NCI-H1694 (cell line): Measurements from ENCODE around the gene GPR161.
A peak's percentile ranks its signal among the peaks of the same experiment; 100 is the strongest.
"Not testable (repeated sequence)": the region's sequence is repeated elsewhere in the genome, so short reads cannot be mapped to it uniquely, and the experiment has no call there.

ENCODE experiments used
- DNase-seq: peaks from one replicate; lab custom pipeline; 2025; lab: John Stamatoyannopoulos, UW

GPR161 gene

DNA sequence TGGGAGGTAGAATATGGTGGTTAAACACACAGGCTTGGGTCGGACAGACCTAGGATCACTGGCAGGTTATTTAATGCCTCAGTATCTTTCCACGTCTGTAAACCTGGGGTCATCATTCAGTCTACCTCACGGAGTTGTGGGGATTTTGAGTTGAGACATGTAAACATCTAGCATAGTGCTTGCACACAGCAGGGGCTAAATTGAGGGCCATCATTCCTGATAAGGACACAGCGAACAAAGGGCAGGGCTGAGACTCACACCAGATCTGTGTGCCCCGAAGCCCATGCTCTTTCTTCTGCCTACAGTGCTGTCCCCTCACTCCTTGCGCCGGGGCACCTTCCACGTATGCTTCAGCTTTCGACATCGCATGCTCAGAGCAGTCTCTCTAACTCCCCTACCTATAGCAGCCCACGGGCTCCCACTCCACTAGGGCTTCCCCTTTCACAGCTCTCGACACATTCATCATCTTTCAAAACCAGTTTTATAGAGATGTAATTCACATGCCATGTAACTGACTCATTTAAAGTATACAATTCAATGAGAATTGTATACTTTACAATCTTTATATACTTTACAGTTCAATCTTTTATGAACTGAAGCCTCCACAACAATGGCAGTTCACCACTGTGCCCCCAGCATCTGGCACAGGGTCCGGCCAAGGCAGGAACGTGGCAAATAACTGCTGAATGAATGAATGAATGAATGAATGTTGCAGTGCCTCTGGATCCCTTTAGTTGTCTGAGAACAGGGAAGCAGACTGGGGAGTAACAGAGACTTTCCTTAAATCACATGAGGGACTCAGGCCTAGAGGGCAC, 48.0 kb downstream of the GPR161 start:
- DNase-seq: no peak

DNA sequence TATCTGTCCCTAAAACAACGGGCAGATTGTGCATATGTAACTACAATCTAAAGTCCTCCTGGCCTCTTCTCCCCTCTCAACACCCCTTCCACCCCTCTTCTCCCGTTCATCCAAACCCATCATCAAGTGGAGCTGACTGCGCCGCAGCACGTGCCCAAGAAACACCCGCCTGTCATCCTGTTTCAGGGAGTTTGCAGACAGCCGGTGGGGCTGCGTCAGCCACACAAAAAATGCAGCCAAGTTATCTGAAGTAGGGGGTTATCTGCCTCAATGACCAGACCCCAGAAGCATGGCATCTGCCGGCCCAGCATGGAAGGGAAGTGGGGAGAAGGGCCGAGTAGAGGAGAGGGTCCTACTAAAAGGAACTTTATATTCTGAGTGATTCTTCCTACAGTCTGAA, 49.0 kb downstream of the GPR161 start:
- DNase-seq: no peak

DNA sequence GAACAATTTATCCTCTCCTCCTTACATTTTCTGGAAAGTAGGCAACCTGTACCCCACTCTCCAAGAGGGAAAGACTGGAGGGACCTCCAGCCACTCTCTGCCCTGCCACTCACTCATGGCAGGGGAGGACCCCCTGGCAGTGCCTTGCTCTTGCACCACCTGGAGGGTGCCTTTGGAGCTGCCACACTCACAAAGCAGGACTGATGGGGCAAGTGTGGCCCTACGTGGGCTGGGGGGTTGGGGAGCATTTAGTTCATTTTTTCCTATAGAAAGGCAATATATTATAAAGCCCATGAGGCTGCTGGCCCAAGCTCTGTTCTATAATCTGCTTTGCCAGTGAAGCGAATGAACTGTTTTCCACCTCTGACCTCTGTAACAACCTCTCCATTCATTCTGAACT, 50.3 kb downstream of the GPR161 start:
- no peak for DNase-seq

DNA sequence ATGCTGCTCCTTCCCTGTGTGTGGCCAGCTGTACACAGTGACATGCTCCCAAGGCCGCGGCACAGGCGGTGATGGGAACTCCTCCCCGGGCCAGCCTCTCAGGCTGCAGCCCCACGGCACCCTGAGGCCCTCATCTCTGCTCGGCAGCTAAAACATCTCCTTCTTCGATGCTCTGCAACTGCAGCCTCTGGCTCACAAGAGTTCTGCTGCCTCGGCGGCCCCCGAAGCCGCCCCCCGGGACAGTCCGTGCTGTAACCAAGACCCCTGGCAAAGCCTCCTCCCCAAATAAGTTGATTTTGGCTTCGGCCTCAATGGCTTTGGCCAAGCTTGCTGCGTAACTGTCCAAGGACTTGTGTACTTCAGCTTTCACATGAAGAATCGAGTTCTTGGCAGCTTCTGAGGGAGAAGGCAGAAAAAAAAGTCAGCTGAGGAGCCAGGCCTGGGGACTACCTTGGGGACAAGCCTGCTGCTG, 51.3 kb downstream of the GPR161 start:
- DNase-seq: no peak

DNA sequence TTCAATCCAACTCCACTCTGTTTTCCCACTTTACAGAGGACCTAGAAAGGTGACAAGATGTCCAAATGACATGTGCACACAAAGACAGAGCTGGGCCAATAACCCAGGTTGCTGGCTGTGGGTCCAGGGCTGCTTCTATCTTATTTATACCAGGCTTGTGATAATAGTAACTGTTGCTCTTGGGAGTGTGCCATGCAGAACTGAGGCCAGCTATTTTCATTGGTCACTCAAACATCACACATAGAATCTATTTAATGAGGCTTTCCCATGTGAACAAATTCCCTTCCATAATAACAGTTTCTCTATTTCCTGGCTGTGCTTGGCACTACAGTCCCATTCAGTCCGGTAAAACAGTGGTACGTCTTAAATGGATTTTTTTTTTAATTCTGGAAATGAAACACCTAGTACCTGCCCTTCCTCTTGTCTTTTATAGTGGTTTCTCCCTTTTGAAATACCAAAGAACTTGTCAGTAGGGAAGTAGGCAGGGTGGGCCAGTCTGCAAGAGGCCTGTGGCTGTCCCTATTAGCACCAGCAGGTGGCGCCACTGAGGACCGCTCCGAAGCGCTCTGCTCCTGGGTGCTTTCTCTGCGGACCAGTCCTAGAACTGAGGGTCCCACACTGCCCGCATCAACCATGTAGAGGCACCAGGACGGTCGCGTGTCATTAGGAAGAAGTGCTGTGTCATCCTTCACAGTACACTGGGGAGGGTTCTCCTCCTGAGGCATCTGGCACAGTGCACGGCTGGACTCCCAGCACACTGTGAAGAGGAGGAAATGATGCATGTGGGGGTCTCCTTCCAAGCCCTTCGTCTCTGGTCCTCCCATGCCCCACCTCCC, 52.1 kb downstream of the GPR161 start:
- DNase-seq: peak; percentile 12

DNA sequence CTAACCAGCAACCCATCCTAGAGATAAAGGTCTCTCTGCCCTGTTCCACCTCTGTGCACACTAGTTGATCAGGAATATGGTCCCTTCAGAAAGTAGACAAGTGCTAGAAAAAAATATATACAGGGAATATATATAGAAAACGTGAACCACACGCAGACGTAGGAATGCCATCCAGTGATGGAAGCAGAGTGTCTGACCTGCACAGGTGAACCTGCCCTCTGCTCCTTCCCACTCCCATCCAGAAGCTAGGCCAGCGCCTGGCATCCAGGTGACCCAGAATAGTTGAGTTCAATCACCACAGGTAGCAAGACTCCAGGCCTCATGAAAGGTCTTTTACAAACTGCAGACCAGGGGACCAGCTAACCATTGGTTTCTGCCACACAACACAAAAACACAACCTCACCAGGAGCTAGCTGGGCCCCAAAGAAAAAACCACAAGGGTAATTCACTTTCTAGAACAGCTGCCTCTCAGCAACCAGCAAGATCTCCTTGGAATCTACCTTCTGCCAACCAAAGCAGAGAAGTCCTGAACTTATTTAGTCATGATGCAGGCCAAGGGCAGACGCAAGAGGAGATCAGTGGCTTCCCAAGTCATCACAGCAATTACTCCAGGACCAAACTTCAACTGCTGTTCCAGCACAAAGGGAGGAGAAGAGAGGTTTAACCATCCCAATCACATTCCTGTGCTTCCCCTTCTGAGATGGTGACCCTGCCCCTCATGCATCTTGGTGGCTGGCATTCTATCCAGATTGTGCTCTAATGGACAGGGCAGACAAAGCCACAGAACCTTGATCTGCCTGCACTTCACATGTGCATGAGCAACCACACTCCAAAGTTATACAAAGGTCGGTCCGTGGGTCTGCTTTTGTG, 53.0 kb downstream of the GPR161 start:
- no peak for DNase-seq

DNA sequence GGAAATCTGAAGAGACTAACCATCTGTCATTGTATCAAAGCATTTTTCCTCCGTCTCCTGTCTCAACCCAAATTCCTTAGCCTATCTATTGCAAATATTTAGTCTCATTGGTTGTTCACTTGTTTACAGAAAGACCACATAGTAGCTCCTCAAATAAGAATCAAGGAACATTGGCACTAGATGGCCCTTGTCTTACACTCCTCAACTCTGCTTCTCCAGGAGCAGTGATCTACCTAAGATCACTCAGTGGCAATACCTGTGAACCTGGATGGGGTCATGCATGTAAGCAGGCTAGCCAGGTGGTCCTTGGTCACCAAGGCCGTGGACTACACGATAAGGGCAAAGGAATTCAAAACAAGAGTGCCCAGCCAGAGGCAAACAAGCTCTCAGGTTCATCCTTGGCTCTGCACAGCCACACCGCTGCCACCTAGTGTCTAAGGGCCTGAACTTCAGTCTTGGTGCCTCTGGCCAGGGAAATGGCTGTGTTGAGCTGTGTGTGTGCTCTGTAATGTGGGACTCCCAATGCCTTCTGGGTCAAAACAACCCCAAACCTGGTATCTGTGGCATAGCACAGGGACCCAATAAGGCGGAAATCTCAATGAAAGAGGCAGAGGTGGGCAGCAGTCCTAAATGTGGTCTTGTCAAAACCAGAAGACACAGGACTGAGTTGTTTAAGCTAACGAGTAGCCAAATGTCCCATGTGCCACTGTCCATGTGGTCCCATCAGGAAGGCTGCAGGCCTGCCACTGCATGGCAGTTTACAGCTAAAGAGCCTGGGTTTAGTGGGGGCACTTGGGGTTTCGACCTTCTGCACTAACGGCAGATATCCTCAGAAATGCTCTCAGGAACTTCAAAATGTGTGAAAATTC, 54.5 kb downstream of the GPR161 start:
- DNase-seq: peak; percentile 58

DNA sequence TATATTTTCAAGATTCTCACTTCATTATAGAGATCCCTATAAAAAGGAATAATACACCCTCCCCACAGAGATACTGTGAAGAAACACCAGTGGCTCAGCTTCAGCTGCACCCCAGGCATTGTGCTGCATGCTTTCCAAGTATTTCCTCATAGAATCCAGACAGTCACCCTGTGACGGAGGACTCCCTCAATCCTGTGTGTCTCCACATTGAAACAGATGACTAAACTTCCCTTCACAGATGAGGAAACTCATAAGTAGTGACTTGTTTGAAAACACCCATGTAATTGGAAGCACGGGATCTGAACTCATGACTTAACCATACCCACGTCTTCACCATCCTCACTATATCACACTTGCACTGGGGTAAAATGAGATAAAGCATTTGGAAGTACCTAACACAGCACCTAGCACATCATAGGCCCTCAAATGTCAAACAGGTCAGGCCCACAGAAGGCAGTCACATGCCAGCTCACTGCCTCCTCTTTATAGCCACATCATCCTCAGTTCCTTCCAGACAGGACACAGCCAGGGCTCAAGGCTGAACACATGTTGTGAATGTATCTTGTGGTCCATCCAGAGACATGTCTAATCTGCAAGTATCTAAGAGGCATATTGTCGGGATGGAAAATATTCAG, 55.2 kb downstream of the GPR161 start:
- DNase-seq: no peak

DNA sequence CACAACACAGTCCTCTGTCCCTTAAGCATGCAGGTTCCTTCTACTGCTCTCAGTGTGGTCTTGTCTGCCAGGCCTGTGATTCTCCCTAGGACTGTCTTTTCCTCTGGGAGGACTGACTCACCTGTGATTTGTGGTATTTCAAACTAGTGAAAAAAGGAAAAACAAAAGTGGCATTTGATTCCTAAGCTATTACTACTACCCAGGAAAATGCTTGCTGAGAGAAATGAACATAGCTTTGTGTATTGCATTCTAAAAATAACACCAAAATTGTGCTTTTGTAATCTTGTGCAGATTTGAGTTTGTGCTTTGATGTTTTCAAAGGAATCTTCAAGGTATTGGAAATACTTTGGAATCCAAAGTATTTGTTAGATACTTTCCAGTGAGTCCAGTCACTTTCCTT, 57.0 kb downstream of the GPR161 start:
- DNase-seq: no peak

DNA sequence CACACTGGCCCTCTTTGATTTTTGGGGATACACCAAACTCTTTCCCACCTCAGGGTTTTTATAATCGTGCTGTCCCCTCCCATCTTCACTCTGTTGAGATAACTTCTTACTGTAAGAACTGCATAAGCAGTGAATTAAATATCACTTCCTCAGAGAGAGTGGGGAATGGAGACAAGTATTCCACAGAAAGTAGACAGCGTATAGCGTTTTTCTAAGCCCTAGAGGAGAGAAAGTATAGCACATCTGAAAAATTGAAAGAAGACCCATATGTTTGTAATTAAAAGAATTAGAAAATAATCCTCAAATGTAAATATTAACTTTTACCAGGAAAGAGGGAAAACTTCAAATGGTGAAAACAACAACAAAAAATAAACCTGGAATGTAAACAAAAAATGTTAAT, 67.3 kb downstream of the GPR161 start:
- DNase-seq: no peak

DNA sequence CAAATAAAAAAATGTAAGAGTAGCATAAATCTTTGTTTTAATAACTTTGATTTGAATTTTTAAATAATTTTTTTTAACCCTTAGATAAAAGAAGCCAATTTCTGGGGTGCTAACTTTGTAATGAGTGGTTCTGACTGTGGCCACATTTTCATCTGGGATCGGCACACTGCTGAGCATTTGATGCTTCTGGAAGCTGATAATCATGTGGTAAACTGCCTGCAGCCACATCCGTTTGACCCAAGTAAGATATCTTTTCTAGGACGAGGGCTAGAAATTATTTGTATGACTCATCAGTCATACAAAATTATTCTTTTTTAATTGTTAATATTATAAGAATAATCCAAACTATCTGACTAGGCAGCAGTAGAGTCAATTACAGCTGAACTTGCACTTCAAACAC, 71.2 kb downstream of the GPR161 start:
- DNase-seq: no peak

DNA sequence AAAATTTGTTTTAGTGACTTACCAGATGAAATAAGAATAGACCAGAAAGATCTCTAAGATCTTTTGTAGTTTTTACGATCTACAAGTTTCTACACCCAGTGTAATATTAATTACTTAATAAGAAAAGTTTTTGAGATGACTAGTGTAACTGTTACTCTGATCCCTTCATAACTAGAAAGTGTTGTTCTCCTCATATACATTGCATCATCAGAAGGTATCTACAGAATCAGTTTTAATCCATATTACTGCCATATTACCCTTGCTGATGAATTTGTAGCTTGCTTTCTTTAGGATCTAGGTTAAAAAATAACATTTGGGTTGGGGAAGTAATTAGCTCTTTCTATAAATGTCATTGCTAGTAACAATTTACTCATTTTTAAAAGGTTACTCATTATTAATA, 72.5 kb downstream of the GPR161 start:
- no peak for DNase-seq

DNA sequence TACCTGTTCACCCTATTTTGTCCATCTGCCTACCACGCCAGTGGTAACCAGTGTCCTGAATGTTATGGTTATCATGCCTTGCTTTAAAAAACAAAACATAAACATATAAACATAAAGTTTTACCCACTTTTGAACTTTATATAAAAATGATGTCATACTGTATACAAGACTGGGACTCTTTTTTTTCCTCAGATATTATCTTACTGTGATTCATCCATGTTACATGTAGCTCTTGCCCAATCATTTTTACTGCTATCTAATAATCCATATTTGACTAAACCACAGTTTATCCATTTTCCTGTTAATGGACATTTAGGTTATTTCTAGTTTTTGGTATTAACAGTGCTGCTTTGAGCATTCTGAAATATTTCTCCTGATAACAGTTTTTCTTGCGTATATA, 78.8 kb downstream of the GPR161 start:
- no peak for DNase-seq

DNA sequence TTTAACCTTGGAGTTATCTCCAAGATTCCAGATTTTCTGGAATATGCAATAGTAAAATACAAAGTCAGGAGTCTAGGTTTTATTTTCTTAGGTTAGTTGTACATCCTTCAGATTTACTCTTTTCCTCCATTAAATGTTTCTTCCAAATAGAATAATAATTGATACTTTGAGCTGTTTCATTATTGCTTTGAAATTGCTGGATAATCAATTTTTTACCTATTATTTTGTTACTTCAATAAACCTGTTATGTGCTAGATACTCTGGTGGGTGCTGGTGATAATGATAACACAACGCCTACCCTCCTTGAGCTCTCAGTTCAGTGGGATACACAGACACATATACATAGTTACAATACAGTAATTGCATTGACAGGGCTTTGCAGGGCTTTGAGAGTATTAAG, 79.4 kb downstream of the GPR161 start:
- DNase-seq: no peak

DNA sequence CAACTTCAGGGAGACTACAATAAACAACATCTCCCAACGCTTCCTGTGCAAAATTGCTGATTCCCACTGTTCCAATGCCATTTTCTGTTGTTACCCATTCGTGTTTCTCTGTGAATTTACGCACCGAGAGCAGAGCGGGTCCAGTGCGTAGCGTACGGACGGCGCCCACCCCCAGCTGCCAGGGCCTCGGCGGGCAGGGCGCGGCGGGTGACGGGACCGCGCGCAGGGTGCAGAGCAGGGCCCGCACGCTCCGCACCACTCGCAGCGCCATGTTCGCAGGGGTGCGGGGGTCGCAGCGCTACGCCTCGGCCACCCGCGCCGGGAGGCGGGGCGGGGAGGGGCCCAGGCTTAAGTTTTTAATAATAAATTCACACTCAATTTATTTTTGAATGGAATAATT, 80.6 kb downstream of the GPR161 start:
- DNase-seq: not testable (repeated sequence)

DNA sequence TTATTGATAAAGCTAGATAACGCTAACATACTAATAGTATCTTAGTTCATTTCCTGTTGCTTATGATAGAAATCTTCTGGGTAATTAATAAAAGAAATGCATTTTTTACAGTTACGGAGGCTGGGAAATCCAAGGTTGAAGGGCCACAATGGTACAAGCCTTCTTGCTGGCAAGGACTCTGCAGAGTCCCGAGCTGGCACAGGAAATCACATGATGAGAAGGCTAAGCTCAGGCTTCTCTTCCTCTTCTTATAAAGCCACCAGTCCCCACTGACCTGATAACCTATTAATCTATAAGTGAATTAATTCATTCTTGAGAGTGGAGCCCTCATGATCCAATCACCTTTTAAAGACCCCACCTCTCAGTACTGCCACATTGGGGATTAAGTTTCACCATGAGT, 82.6 kb downstream of the GPR161 start:
- no peak for DNase-seq

DNA sequence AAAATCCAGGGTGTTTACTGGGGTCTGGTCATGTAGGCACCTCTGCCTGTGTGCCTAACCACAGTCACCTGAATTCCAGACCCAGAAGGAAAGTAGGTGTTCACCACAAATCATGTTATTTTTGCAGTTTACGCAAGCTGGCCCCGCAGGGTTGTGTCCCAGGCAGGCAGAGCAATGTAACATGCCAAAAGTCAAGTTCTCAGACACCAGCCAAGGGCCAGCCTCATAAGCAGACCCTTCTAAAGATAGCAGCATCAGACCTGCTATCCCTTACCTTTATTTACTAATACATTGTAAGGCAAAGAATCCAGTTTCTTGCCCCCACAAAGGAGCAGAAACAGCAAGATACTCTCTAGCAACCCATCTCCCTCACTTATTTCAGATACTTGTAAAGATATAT, 83.0 kb downstream of the GPR161 start:
- no peak for DNase-seq

DNA sequence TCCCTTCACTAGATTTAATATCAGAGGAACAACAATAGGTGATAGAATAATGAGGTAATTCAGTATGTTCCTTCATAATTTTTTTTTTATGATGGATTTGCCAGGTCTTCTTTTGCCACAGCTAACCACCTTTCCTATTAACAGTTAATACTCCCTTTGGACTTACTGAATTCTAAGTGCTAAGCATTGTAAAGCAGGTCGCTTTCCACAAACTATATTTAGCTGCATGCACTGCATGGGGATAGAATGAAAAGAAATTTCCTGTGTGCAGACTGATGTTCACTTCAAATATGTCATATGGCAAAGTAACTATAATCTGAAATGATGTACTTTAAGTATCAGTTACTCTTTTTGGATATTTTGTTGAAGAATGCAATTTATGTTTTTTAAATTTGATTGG, 85.8 kb downstream of the GPR161 start:
- no peak for DNase-seq

DNA sequence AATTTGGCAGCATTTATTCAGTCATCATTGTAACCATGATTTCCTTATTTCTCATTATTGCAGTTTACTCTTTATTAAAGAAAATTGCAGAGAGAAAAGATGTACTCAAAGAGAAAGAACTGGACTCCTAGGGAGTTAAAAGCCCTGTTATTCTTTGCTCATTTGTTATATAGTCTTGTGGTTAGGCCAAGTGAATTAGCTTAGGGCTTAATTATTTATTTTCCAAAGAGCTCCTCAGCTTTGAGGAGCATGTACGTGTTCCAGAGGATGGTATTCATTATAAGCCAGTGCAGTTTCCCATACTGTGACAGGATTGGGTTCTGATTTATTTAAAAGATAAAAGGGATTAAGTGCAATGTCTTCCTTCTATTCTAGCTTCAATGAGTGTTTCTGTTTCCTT, 86.4 kb downstream of the GPR161 start:
- no peak for DNase-seq

DNA sequence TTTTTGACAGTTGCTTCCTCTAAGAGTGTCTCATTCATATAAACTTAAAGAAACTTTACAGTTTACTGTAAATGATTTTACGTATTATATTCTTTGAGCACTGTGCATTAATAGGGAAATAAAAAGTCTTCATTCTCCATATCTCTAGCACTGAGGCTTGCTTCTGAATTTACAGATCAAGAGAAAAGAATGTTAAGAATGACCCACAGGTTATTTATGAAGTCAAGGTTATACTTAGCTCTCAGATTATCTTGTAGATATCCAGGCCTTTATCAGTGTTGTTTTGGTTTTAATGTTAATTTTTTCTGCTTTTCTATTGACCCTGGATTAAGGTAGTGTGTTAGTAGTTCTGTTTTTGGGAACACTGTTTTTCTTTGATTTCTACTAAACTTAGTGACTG, 91.4 kb downstream of the GPR161 start:
- no peak for DNase-seq

DNA sequence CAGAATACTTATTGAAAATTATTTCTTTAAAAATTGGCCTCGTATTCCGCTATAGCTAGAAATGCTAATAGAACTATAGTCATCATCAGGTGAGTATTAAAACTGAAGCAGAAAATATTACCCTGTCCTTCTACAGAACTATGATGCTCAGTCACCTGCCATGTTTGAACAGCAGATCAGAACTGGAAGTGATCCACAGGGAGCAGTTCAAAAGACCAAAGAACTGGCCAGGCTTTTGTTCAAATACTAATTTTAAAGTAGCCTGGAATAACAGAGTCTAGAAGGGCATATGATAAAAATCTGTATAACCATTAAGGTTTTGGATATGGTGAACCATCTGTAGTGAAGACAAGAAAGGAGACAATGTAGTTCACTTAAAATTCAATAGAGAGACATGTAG, 94.4 kb downstream of the GPR161 start:
- DNase-seq: no peak
